H1 (cell line): ENCODE measurements around the gene RPLP2. TPM values are rescaled to one million over a fixed set of nuclear protein-coding genes. Genes with fewer than 3 reads are reported as not detected.
A peak's percentile ranks its signal among the peaks of the same experiment; 100 is the strongest.

ENCODE experiments used
- CTBP2 ChIP-seq: IDR thresholded peaks from 2 replicates; pipeline ENCODE4 v1.7.0; 2011; ENCODE audit warnings: borderline replicate concordance, mild to moderate bottlenecking, moderate library complexity, mixed read lengths, low read length; ENCODE audit not compliant: insufficient read depth, insufficient read length
- GABPA ChIP-seq: IDR thresholded peaks from 2 replicates; pipeline ENCODE4 v1.6.1; 2011; ENCODE audit warnings: mild to moderate bottlenecking, low read length, moderate library complexity, borderline replicate concordance; ENCODE audit not compliant: insufficient read depth
- JUN ChIP-seq: IDR thresholded peaks from 2 replicates; pipeline ENCODE4 v1.6.1; 2011; ENCODE audit warnings: low read depth, mild to moderate bottlenecking, improper control_type of control experiment, low read length
- KDM4A ChIP-seq: IDR thresholded peaks from one replicate; pipeline ENCODE4 v1.7.1; 2012; ENCODE audit warnings: low read depth, mild to moderate bottlenecking, moderate library complexity, low read length, inconsistent platforms; ENCODE audit not compliant: severe bottlenecking
- POLR2AphosphoS5 ChIP-seq: IDR thresholded peaks from 2 replicates; pipeline ENCODE4 v1.6.1; 2011; ENCODE audit warnings: low read depth, low read length
- RAD21 ChIP-seq, 2 experiments: IDR thresholded peaks in 1 of 2; conservative IDR thresholded peaks in 1 of 2; 2 replicates each; pipeline ENCODE4 v1.6.1; 2011; ENCODE audit warnings: low read depth in 2 of 2, low read length in 2 of 2, improper control_type of control experiment in 1 of 2, inconsistent platforms in 1 of 2, mild to moderate bottlenecking in 1 of 2, moderate library complexity in 1 of 2
- SIN3A ChIP-seq, 2 experiments: IDR thresholded peaks in 1 of 2; conservative IDR thresholded peaks in 1 of 2; 2 replicates each; pipeline ENCODE4 v1.6.1; 2011 to 2012; ENCODE audit warnings: low read length in 2 of 2, improper control_type of control experiment in 1 of 2, low read depth in 1 of 2, mild to moderate bottlenecking in 1 of 2
- TAF7 ChIP-seq: optimal IDR thresholded peaks from 2 replicates; pipeline ENCODE3; 2011; ENCODE audit warnings: low read depth, mild to moderate bottlenecking, inconsistent platforms, low read length, moderate library complexity, borderline replicate concordance
- polyA plus RNA-seq, 7 experiments: library from polyadenylated mRNA; depleted of rRNA in 3 of 7; stranded (reverse) in 5 of 7; unstranded in 2 of 7; fragments of >200 nt in 5 of 7; fragments of 200-250 nt in 2 of 7; gene quantifications; 1 replicate in 5 of 7; 2 replicates in 1 of 7; 4 replicates in 1 of 7; pipeline versions ENCODE4 v1.2.1 to v1.2.3, GENCODE V29; 2011 to 2013; ENCODE audit warnings: missing spikeins in 2 of 7, mixed read lengths in 2 of 7
- total RNA-seq: library from RNA; stranded (reverse); fragmentation: NEBNext Ultra II Directional; extraction: Animal tissue kit (Norgen Biotek cat#: 25700); gene quantifications from 2 replicates; pipeline ENCODE4 v1.2.1, GENCODE V29; 2021

The RPLP2 gene
- total and polyA plus RNA-seq, 2 of the 8 experiments (the other 6 are each of a cell fraction or from before 2014, with no cell fraction given), result 1,789 to 2,106 TPM

DNA sequence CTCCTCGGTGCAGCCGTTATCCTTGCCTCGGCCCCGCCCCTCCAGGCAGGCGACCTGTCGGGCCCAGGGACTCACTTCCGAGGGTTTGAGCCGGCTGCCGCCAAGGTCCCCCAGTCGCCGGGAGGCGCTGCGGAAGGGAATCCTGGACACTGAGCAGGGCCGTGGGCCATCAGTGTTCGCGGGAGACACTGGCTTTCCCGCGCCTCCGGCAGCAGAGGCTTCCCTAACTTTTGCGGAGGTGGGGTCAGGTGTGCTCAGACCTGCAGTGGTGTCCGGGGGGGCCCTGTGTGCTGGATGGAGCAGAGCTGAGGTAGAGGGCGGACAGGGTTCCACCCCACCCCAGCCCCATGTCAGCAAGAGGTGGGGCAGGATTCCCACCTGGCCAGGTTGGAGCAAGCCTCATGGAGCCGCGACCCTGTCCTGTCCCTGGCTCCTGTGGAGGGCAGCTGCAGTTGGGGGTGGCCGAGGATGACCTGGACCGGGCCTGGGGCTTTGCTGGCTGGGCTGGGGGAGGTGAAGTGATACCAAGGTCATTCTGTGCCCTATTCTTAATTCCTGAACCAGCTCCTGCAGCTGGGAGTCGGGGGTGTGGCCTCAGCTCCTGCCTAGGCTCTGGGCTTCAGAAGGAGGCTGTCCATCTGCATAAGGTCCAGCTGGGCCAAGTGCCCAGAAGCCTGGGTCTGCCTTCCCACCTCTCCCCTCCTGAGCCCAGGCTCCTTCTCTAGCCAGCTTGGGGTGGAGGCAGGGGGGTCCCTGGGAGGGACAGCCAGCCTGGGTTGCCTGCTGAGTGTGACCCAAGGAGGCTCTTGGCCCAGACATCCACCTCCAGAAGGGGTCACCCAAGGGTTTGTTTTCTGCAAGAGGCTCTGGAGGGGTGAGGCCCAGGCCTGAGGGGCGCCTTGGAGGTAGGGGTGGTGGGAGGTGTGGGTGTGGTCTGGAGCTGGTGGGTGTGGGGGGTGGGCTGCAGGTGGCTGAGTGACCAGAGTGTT lies 41.3 kb downstream of the RPLP2 start (continued):
- peak; percentile 59; the same call in 1 of the 2 replicates for TF ChIP-seq GABPA
- peak; percentile 65 to 72 for TF ChIP-seq RAD21 (IDR thresholded peaks at IDR 0.05 in 1 of 2, conservative IDR thresholded peaks at IDR 0.05 in 1 of 2; ENCODE audit: low read depth in 2 of 2, low read length in 2 of 2)
- TF ChIP-seq KDM4A, result no peak
- TF ChIP-seq CTBP2, result peak; percentile 48
- 0 out of 4 replicates have a peak, but pooled peaks of 1 of the 2 experiments have one; percentile 45 for TF ChIP-seq SIN3A (conservative IDR thresholded peaks at IDR 0.05 in 1 of 2, IDR thresholded peaks at IDR 0.05 in 1 of 2; ENCODE audit: low read depth in 1 of 2, low read length in 2 of 2)
- peak; percentile 21 for TF ChIP-seq TAF7
- TF ChIP-seq JUN, result no peak
- 0 out of 2 replicates have a peak, but pooled peaks have one; percentile 30 for TF ChIP-seq POLR2AphosphoS5
